ENCODE measurements around the gene ATRN.
"Not testable (repeated sequence)": the region's sequence is repeated elsewhere in the genome, so short reads cannot be mapped to it uniquely, and the experiment has no call there.

The ATRN gene

GRCh38 chr20:3576363-3576762 lies 105.5 kb downstream of the ATRN start:
- DNase-seq = no peak

- no peak for DNase-seq
These were observed 106.5 kb downstream of the ATRN start for GRCh38 chr20:3577366-3577765.

DNA sequence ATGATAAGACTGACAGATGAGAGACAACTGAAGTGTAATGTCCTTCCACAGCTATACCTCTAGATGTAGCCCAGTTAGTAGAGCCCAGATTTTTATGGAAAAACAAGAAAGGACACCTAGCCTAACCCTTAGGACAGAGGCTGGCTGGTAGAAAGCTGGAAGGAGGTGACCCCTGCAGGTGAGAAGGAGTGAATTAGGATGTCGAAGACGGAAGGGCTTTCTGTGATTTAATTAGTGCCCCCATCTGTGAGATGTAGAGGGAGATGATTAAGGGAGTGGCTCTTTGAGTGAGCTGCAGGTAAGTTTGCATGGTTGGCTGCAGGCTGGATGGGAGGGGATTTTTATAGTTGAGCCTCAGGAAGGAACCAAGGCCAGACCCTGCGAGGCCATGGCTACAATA lies 109.6 kb downstream of the ATRN start:
- DNase-seq = no peak

DNA sequence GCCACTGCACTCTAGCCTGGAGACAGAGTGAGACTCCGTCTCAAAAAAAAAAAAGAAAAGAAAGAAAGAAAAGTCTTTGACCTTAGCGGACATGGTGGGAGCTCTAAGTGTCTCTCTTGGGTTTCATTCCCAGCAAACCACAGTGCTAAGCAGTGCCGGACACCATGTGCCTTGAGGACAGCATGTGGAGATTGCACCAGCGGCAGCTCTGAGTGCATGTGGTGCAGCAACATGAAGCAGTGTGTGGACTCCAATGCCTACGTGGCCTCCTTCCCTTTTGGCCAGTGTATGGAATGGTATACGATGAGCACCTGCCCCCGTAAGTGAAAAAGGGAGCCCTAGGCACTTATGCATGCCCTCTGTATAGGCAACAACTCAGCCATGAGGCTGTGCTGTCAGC lies 112.9 kb downstream of the ATRN start:
- DNase-seq = no peak

DNA sequence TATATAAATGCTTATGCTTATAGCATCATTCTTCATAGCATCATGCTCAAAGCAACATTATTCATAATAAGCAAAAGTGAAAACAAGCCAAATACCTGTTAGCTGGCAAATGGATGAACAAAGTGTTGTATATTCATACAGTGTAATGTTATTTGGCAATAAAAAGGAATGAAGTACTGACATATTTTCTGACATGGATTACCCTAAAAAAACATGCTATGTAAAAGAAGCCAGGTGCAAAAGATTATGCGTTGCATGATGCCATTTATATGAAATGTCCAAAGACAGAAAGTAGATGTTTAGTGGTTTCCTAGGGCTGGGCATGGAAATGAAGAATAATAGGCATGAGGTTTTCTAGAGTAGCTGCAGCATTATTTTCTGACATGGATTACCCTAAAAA lies 115.3 kb downstream of the ATRN start:
- DNase-seq = no peak

DNA sequence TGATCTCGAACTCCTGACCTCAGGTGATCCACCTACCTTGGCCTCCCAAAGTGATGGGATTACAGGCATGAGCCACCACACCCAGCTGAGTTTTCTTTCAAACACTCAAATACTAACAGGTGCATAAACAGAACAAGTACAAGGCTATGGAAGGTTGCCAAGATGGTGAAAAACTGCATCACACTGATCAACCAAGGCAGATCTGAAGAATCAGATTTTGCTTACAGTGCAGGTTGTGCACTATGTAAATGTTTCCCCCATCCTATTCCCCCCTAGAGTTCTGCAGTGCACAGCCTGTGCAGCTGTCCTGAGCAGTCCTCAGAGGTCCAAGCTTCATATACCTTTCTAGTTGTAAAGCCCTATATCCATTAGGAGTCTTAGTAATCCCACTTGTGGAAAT lies 119.3 kb downstream of the ATRN start:
- DNase-seq = no peak

- DNase-seq = no peak
These were observed 122.1 kb downstream of the ATRN start for GRCh38 chr20:3592931-3593330.

GRCh38 chr20:3595541-3595940 lies 124.7 kb downstream of the ATRN start:
- DNase-seq = no peak

GRCh38 chr20:3603108-3603507 lies 132.3 kb downstream of the ATRN start:
- no peak for DNase-seq

GRCh38 chr20:3605386-3605886 lies 134.6 kb downstream of the ATRN start:
- not testable (repeated sequence) for DNase-seq

GRCh38 chr20:3606021-3606420 lies 135.2 kb downstream of the ATRN start:
- DNase-seq = no peak

DNA sequence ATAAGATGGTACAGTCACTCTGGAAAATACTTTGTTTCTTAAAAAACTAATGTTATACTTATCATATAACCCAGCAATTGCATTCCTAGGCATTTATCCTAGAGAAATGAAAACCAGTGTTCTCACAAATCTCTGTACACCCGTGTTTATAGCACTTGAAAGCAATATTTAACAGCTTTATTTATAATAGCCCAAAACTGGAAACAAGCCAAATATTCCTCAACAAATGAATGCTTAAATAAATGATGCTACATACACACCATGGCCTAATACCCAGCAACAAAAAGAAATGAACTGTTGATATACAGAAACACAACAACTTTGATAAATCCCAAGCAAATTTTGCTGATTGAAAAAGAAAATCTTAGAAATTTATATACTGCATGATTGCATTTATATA lies 141.1 kb downstream of the ATRN start:
- no peak for DNase-seq

DNA sequence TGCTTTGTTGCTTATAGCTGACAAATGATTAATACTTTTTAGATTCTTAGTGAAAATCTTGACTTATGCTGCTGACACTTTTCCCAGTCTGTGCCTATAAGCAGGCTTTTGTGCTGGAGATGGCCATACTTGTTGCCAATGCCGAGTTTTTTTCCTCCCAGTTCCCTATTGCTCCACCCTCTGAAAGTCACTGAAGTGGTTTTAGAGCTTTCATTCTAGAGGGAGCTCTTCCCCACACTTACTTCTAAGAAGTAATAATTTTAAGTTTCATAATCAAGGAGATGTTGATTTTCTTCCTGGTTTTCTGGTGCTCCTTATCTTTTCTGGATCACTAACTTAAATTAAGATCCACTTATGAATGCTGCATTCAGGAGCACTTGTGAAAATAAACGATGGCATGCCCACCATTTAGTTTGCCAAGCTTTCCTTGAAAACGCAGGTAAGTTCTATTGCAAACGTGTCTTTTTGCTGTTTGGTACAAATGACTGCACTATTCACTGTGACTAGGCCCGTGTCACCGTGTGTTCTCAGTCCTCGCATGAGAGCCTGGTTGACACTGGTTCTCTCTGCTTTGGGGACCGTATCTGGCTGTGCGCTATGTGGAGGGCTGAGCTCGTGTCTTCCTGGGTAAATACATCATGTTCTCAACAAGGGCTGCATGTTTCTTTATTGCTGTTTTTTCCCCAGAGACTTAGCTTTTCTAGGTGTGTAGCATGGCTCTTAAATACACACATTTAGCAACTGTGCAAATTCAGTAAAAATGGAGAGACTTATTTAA lies 142.2 kb downstream of the ATRN start:
- DNase-seq = no peak

- DNase-seq = no peak
These were observed 143.1 kb downstream of the ATRN start for GRCh38 chr20:3613821-3614440.

- DNase-seq = no peak
These were observed 143.6 kb downstream of the ATRN start for GRCh38 chr20:3614466-3614865.

- not testable (repeated sequence) for DNase-seq
These were observed 144.5 kb downstream of the ATRN start for GRCh38 chr20:3615171-3615840.

DNA sequence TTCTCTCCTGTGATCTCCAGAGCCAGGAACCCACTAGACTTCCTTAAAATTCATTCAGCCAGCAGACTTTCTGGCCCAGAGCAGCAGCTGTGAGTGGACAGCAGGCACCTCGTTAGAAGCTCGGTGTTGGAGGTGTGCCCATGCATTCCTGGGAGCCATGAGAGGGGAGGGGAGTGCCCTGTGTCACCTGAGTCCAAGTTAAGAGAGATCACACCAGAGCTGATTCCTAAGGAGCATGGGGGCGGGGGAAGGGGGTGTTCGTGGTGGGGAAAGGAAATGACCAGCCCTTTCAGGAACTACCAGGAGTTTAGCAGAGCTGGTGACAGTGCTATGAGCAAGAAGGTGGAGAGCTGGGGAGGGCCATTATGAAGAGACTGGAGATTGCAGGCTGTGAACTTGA lies 145.4 kb downstream of the ATRN start:
- DNase-seq = no peak

GRCh38 chr20:3621111-3621510 lies 150.3 kb downstream of the ATRN start:
- DNase-seq = no peak

DNA sequence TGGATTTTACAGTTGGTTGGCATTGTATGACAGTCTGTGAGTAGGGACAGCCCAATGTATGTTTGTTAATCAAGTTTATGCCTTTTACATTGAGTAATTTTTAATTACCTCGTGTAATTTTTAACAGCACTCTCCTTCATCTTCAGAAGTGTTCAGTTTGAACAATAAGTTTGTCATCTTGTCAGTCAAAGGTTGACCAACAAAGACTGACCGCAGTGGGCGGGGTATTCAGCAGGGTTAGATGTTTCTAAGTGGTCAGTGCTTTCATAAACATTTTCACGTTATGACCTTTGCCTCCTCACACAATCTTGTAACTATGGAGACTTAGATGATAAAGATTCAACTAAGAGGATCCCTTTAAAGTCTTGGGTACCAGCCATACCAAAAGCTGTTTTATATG lies 151.6 kb downstream of the ATRN start:
- no peak for DNase-seq

DNA sequence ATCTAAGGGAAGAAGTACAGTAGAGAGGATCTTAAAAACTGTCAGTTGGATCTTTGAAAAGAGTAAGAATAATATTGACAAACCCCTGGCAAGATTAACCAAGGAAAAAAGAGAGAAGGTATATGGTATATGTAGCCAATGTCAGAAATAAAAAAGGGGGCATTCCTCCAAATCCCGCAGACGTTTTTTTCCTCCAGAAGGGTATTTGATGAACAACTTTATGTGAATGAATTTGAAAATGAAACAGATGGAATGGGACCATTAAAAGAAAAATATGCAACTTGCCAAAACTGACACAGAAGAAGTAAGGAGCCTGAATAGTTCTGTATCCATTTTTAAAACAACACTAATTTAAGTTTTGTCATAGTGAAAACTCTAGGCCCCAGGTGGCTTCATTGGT lies 156.7 kb downstream of the ATRN start:
- no peak for DNase-seq

DNA sequence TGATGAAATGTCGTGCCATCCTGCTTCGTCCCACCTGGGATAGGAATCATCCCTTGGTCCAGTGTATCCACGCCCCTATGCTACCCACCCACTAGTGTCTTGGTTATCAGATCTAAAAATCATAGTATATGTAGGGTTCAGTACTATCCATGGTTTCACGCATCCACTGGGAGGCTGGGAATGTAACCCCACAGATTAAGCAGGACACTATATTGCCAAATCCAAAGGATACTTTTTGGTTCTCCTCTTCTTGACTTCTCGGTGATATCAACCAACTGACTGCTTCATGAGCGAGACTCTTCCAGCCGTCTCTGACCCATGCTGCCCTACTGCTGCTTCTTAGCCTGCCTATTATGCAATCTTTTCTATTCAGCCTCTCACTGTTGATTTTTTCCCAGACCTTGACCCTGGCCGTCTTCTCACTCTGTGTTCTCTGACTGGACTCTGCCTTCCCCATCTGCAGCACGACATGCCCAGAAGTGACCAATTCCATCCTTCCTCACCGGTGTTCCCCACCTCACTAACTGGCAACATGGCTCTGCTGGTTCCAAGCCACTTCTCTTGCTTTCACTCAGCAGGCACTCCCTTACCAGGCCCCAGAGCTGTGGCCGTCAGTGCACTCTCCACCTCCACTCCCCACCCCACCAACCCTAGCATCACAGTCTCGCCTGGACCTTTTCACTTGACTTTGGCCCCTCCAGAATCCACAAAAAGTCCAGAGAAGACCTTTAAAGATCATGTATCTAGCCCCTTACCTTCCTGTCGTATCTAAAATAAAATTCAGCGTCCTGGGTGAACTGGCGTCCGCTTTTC lies 157.9 kb downstream of the ATRN start:
- no peak for DNase-seq

DNA sequence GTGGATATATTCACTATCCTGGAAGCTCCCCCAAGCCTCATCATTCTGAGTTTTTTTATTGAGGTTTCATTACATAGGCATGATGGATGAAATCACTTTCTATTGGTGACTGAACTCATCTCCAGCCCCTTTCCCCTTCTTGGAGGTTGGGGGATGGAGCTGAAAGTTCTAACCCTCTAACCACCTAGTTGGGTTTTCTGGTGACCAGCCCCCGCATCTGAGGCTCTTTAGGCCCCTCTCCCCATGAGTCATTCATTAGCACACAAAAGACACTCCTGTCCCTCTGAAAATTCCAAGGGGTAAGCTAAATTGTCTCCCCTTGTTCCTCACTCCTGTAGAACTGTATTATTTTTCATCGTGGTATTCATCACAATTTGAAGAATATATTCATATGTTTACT lies 159.1 kb downstream of the ATRN start:
- DNase-seq = no peak

DNA sequence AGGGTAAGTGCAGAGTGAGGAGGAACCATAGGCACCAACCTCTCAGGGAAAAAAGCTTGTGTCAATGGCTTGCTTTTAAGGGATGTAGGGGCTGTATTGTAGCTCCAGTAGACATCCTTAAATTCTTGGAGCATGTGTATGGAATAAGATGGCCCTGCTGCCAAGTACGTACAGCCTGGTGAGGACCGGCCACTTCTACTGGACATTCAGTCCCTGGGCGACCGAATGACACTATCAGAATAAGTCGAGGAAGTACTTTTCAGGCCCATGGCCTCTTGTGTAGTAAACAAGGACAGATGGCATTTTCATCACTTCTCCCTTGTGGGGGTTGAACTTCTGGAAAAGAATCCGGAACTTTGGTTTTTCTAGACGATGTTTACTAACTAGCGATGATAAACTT lies 159.6 kb downstream of the ATRN start:
- no peak for DNase-seq
